22Rv1 (cell line): Measurements from ENCODE around the gene SAMD11.

Experiments used
- ZFX ChIP-seq: fragments of 450-650 bp; IDR thresholded peaks from 2 replicates; pipeline ENCODE4 v1.6.1; 2017; ENCODE audit warnings: antibody characterized with exemption, borderline replicate concordance
- TF ChIP-seq, protein P1 (sequence below): fragments of 450-650 bp; IDR thresholded peaks from 2 replicates; pipeline ENCODE4 v1.5.1; 2017; ENCODE audit warnings: mild to moderate bottlenecking

- TF ChIP-seq, protein P1, sequence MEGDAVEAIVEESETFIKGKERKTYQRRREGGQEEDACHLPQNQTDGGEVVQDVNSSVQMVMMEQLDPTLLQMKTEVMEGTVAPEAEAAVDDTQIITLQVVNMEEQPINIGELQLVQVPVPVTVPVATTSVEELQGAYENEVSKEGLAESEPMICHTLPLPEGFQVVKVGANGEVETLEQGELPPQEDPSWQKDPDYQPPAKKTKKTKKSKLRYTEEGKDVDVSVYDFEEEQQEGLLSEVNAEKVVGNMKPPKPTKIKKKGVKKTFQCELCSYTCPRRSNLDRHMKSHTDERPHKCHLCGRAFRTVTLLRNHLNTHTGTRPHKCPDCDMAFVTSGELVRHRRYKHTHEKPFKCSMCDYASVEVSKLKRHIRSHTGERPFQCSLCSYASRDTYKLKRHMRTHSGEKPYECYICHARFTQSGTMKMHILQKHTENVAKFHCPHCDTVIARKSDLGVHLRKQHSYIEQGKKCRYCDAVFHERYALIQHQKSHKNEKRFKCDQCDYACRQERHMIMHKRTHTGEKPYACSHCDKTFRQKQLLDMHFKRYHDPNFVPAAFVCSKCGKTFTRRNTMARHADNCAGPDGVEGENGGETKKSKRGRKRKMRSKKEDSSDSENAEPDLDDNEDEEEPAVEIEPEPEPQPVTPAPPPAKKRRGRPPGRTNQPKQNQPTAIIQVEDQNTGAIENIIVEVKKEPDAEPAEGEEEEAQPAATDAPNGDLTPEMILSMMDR, result no peak
- TF ChIP-seq ZFX, result no peak
Measured at GRCh38 chr1:941015-941587, 17.4 kb downstream of the SAMD11 start.
